ENCODE data around the gene FAM151B. TPM values are rescaled to one million over a fixed set of nuclear protein-coding genes. Genes with fewer than 3 reads are reported as not detected.

FAM151B gene
- total and polyA plus RNA-seq, 2 of the 13 experiments (the other 11 are each of a cell fraction or from before 2014, with no cell fraction given), result 0.61 to 1.0 TPM

DNA sequence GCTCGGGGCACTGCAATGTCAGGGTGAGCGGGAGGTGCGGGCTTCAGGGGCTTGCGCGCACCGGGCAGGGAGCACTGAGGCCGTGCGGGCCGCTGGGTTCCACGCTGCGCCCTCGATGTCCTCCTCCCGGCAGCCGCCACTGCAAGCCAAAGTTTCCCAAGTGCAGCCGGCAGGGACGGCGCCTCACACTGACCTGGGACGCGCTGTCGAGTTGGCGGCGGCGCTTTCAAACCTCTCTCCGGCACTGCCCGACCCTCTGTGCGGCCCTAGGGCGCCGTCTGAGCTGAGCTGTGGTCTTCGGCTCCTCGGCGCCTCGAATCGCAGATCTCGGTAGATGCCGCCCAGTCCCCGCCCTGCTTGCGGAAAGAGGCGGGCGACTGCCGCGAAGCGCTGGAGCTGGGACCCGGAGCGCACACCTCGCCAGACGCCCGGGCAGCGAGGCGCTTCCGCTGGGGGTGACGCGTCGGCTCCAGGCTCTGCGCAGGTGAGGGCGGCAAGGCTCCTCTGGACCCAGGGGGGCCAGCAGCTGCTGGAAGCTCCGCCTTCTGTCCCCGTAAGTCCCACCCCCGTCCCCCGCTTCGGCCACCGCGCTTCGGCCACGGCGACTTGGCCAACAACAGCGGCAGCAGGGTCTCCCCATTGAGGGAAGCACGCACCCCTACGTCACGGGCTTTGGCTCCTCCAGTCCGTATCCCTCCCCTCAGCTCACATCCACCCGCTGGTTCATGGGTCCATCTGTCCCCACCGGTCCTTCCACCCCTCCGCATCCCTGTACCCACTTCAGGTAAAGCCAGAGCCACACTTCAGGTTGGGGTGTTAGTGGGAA, 82.3 kb downstream of the FAM151B start, which contains the start of gene ANKRD34B (continued):
- TF ChIP-seq MAFK (conservative IDR thresholded peaks at IDR 0.05 in 1 of 2, IDR thresholded peaks at IDR 0.05 in 1 of 2; ENCODE audit: low read length in 2 of 2), result no peak
- TF ChIP-seq GABPB1 (CRISPR knock-in tag; IDR thresholded peaks at IDR 0.05), result peak; percentile 56; the same call in 1 of the 2 replicates
- TF ChIP-seq, protein P1, sequence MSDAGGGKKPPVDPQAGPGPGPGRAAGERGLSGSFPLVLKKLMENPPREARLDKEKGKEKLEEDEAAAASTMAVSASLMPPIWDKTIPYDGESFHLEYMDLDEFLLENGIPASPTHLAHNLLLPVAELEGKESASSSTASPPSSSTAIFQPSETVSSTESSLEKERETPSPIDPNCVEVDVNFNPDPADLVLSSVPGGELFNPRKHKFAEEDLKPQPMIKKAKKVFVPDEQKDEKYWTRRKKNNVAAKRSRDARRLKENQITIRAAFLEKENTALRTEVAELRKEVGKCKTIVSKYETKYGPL (CRISPR knock-in tag; IDR thresholded peaks at IDR 0.05), result no peak
- no peak for TF ChIP-seq ZNF367 (CRISPR knock-in tag; IDR thresholded peaks at IDR 0.05; ENCODE audit: borderline replicate concordance)
- no peak for TF ChIP-seq ZNF343 (CRISPR knock-in tag; IDR thresholded peaks at IDR 0.05)
- no peak for TF ChIP-seq SKI (IDR thresholded peaks at IDR 0.05; ENCODE audit: partially characterized antibody)
- TF ChIP-seq ZNF616 (CRISPR knock-in tag; IDR thresholded peaks at IDR 0.05; ENCODE audit: low read depth), result no peak
- TF ChIP-seq ZSCAN12 (CRISPR knock-in tag; IDR thresholded peaks at IDR 0.05), result no peak
- TF ChIP-seq ZNF670 (CRISPR knock-in tag; IDR thresholded peaks at IDR 0.05; ENCODE audit: borderline replicate concordance), result no peak
- TF ChIP-seq NBN (conservative IDR thresholded peaks at IDR 0.05), result no peak
- TF ChIP-seq, protein P2, sequence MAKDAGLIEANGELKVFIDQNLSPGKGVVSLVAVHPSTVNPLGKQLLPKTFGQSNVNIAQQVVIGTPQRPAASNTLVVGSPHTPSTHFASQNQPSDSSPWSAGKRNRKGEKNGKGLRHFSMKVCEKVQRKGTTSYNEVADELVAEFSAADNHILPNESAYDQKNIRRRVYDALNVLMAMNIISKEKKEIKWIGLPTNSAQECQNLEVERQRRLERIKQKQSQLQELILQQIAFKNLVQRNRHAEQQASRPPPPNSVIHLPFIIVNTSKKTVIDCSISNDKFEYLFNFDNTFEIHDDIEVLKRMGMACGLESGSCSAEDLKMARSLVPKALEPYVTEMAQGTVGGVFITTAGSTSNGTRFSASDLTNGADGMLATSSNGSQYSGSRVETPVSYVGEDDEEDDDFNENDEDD (CRISPR knock-in tag; IDR thresholded peaks at IDR 0.05; ENCODE audit: borderline replicate concordance), result peak; percentile 32; the same call in 1 of the 2 replicates
- TF ChIP-seq, protein P3, sequence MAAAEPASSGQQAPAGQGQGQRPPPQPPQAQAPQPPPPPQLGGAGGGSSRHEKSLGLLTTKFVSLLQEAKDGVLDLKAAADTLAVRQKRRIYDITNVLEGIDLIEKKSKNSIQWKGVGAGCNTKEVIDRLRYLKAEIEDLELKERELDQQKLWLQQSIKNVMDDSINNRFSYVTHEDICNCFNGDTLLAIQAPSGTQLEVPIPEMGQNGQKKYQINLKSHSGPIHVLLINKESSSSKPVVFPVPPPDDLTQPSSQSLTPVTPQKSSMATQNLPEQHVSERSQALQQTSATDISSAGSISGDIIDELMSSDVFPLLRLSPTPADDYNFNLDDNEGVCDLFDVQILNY (CRISPR knock-in tag; conservative IDR thresholded peaks at IDR 0.05), result no peak
- TF ChIP-seq PAX8 (CRISPR knock-in tag; IDR thresholded peaks at IDR 0.05; ENCODE audit: borderline replicate concordance), result no peak
- no peak for TF ChIP-seq SOX6 (IDR thresholded peaks at IDR 0.05)
- no peak for TF ChIP-seq SOX6 (CRISPR knock-in tag; IDR thresholded peaks at IDR 0.05)
- TF ChIP-seq NFE2L2 (IDR thresholded peaks at IDR 0.05; ENCODE audit: low read length), result no peak
- no peak for TF ChIP-seq ZKSCAN5 (CRISPR knock-in tag; IDR thresholded peaks at IDR 0.05)
- TF ChIP-seq ZNF382 (CRISPR knock-in tag; IDR thresholded peaks at IDR 0.05; ENCODE audit: borderline replicate concordance), result no peak
- TF ChIP-seq SNAI1 (CRISPR knock-in tag; IDR thresholded peaks at IDR 0.05; ENCODE audit: borderline replicate concordance), result no peak
- 0 out of 2 replicates have a peak, but pooled peaks have one; percentile 31 for TF ChIP-seq IRX3 (CRISPR knock-in tag; IDR thresholded peaks at IDR 0.05; ENCODE audit: borderline replicate concordance, low read depth)
- TF ChIP-seq NONO (IDR thresholded peaks at IDR 0.05), result no peak
- 0 out of 2 replicates have a peak, but pooled peaks have one; percentile 38 for TF ChIP-seq NONO (CRISPR knock-in tag; conservative IDR thresholded peaks at IDR 0.05)
- TF ChIP-seq, protein P4, sequence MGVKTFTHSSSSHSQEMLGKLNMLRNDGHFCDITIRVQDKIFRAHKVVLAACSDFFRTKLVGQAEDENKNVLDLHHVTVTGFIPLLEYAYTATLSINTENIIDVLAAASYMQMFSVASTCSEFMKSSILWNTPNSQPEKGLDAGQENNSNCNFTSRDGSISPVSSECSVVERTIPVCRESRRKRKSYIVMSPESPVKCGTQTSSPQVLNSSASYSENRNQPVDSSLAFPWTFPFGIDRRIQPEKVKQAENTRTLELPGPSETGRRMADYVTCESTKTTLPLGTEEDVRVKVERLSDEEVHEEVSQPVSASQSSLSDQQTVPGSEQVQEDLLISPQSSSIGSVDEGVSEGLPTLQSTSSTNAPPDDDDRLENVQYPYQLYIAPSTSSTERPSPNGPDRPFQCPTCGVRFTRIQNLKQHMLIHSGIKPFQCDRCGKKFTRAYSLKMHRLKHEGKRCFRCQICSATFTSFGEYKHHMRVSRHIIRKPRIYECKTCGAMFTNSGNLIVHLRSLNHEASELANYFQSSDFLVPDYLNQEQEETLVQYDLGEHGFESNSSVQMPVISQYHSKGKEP (CRISPR knock-in tag; IDR thresholded peaks at IDR 0.05), result no peak
- TF ChIP-seq ZNF431 (CRISPR knock-in tag; IDR thresholded peaks at IDR 0.05; ENCODE audit: borderline replicate concordance, low read depth), result no peak
- TF ChIP-seq, protein P5, sequence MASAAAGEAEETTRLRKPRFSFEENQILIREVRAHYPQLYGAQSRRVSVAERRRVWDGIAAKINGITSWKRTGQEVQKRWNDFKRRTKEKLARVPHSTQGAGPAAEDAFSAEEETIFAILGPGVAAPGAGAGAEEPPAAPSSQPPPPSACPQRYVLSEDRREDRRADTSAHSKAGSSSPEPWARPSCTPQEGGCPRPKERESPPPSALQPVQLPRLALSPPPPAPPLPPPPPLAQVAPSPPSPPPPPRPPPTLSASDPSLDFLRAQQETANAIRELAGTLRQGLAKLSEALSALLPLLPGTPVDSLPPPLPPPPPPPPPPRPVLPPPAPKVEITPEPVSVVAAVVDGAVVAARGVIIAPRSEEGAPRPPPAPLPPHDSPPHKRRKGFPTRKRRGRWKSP (CRISPR knock-in tag; IDR thresholded peaks at IDR 0.05), result 0 out of 2 replicates have a peak, but pooled peaks have one; percentile 55

Measured in HepG2 (cell line).